Measurements from ENCODE around the gene WDR70.

WDR70 gene

DNA sequence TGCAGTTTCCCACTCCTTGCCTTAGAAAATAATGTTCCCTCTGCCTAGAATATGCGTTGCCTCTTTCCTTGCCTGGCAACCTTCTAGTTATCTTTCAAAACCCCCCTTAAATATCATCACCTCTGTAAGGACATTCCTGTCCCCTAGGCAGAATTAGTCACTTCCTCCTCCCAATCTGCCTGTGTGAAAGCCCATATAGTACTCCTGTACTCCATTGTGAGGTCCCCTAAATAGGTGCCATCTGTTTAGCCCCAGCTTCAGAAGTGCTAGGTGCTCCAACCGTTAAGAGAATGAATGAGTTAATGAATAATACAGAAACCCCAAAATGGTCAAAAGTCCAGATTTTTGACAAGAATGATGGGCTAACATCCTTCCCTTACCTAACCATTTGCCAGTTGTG, 279.3 kb downstream of the WDR70 start:
- TF ChIP-seq, protein P1, sequence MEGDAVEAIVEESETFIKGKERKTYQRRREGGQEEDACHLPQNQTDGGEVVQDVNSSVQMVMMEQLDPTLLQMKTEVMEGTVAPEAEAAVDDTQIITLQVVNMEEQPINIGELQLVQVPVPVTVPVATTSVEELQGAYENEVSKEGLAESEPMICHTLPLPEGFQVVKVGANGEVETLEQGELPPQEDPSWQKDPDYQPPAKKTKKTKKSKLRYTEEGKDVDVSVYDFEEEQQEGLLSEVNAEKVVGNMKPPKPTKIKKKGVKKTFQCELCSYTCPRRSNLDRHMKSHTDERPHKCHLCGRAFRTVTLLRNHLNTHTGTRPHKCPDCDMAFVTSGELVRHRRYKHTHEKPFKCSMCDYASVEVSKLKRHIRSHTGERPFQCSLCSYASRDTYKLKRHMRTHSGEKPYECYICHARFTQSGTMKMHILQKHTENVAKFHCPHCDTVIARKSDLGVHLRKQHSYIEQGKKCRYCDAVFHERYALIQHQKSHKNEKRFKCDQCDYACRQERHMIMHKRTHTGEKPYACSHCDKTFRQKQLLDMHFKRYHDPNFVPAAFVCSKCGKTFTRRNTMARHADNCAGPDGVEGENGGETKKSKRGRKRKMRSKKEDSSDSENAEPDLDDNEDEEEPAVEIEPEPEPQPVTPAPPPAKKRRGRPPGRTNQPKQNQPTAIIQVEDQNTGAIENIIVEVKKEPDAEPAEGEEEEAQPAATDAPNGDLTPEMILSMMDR (IDR thresholded peaks at IDR 0.05; ENCODE audit: low read depth, low read length, missing control alignments): no peak
- H3K4me3 ChIP-seq (ENCODE audit: low read depth, low read length): no peak overlapping the region
- no peak for DNase-seq (ENCODE audit: low read depth)
- in situ Hi-C loops (cut with HindIII; ENCODE audit: low sequenced_read_pairs): no loop called here

DNA sequence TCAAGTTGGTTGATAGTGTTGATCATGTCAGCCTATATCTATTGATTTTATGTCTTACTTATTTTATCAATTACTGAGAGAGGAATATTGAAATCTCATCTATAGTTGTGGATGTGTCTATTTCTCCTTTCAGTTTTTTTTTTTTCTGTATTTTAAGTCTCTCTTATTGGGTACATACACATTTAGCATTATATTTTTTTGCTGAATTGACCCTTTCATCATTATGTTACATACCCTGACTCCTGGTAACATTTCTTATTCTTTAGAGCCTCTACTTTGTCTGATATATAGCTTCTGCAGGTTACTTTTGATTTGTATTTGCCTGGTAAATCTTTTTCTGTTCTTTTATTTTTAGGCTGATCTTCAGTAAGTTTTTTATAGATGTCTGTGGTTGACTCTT, 281.2 kb downstream of the WDR70 start:
- DNase-seq (ENCODE audit: low read depth): no peak
- TF ChIP-seq, protein P1 (IDR thresholded peaks at IDR 0.05; ENCODE audit: low read depth, low read length, missing control alignments): no peak
- in situ Hi-C loops (cut with HindIII; ENCODE audit: low sequenced_read_pairs): no loop called here
- H3K4me3 ChIP-seq (ENCODE audit: low read depth, low read length): no peak overlapping the region

DNA sequence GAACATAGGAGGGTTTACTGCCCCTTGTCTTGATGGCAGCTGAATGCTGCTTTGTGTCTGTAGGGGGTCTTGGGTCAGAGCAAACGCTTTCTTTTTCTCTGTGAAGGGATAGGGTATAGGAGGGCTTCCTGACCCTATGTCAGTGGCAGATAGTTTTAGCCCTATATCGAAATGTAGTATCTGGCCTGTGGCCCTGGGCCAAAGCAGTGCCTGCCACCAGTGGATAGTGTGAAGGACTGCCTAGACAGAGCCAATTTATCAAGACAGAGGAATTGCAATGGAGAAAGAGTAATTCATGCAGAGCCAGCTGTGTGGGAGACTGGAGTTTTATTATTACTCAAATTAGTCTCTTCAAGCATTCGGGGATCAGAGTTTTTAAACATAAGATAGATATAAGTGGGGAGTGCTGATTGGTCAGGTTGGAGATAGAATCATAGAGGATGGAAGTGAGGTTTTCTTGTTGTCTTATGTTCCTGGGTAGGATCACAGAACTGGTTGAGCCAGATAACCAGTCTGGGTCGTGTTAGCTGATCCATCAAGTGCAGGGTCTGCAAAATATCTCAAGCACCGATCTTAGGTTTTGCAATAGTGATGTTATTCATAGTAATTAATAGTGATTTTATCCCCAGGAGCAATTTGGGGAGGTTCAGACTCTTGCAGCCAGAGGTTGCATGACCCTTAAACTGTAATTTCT, 282.3 kb downstream of the WDR70 start:
- in situ Hi-C loops (cut with HindIII; ENCODE audit: low sequenced_read_pairs): no loop called here
- TF ChIP-seq, protein P1 (IDR thresholded peaks at IDR 0.05; ENCODE audit: low read depth, low read length, missing control alignments): no peak

DNA sequence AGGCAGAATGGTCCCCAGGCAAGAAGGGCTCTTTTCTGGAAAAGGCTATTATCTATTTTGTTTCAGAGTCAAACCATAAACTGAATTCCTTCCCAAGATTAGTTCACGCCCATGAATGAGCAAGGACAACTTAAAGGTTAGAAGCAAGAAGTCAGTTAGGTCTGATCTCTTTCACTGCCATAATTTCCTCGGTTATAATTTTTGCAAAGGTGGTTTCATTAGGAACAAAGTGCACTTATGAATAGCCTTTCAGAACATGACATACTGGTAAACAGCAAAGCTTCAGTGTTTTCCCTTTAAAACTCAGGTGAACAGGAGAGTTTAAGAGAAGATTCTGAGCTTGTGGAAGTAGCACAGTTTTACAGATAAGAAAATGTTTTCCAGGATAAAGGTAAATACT, 282.8 kb downstream of the WDR70 start:
- in situ Hi-C loops (cut with HindIII; ENCODE audit: low sequenced_read_pairs): no loop called here
- no peak overlapping the region for H3K4me3 ChIP-seq (ENCODE audit: low read depth, low read length)
- DNase-seq (ENCODE audit: low read depth): no peak
- TF ChIP-seq, protein P1 (IDR thresholded peaks at IDR 0.05; ENCODE audit: low read depth, low read length, missing control alignments): no peak

More for the DNA sequence above, 282.3 kb downstream of the WDR70 start:
- DNase-seq (ENCODE audit: low read depth): no peak
- no peak overlapping the region for H3K4me3 ChIP-seq (ENCODE audit: low read depth, low read length)

DNA sequence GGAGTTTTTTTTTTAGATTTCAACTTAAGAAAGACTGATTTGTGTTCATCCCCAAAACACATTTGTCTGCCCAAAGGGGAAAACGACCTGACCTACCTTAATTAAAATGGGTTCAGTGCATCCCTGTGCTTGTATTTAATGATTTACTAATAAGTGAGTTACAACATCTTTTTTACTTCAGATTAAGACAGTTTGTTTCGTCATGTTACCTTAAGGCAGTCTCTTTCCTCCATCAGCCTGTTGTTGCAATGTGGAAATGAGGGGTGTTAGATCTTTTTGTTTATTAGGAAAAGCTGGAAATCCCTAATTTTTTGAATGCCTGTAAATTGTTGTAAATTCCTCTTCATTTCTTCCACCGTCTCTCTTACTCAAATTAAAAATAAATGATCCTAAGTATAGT, 283.2 kb downstream of the WDR70 start:
- H3K4me3 ChIP-seq (ENCODE audit: low read depth, low read length): no peak overlapping the region
- TF ChIP-seq, protein P1 (IDR thresholded peaks at IDR 0.05; ENCODE audit: low read depth, low read length, missing control alignments): no peak
- DNase-seq (ENCODE audit: low read depth): no peak
- in situ Hi-C loops (cut with HindIII; ENCODE audit: low sequenced_read_pairs): no loop called here

DNA sequence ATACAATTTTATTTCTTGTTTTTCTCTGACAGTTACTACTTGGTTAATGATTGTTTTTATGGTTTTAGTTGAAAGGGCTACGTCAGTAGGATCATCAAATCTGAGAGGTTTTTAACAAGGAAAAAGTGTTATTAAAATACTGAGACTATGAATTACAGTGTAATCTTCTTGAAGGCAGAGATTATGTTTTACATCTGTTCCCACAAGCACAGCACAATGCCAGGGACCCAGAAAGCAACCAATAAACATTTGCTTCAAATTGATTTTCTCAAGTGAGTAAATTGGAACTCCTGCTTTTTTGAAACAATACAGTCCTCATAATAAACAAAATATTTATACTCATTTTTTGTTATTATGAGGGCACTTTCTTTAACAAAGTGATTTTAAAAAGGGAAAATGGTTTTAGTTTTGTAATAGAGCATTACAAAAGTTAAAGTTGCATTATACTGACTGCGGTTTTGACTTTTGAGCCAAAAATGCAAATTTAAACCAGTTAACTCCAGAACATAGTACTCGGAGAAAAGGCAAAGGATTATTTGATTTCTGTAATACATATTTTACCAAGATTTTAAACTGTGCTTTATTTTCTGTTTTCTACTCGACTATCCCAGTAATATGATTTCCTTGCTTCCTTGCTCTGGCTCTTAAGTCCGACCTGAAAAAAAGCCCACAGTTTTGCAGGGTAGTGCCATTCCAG, 283.8 kb downstream of the WDR70 start:
- in situ Hi-C loops (cut with HindIII; ENCODE audit: low sequenced_read_pairs): no loop called here
- H3K4me3 ChIP-seq (ENCODE audit: low read depth, low read length): no peak overlapping the region
- DNase-seq (ENCODE audit: low read depth): no peak
- TF ChIP-seq, protein P1 (IDR thresholded peaks at IDR 0.05; ENCODE audit: low read depth, low read length, missing control alignments): no peak
